HG02943 (cell line): ENCODE results near the gene PGD.
"Not testable (repeated sequence)": the region's sequence is repeated elsewhere in the genome, so short reads cannot be mapped to it uniquely, and the experiment has no call there.

Source experiments
- ATAC-seq: cut with Tn5 transposase; IDR thresholded peaks from one replicate; pipeline ENCODE4 v1.9.1; 2021; ENCODE audit warnings: mild to moderate bottlenecking, low read depth, moderate library complexity; ENCODE audit not compliant: unreplicated experiment

The PGD gene

GRCh38 chr1:10432910-10433700 lies 34.2 kb downstream of the PGD start:
- ATAC-seq: no peak

- no peak for ATAC-seq
Measured at GRCh38 chr1:10433790-10434189, 34.9 kb downstream of the PGD start.

GRCh38 chr1:10434590-10434989 lies 35.7 kb downstream of the PGD start:
- no peak for ATAC-seq

GRCh38 chr1:10437052-10437451 lies 38.2 kb downstream of the PGD start:
- ATAC-seq: no peak

GRCh38 chr1:10438677-10439163 lies 39.9 kb downstream of the PGD start:
- ATAC-seq: no peak

GRCh38 chr1:10440305-10440704 lies 41.4 kb downstream of the PGD start:
- no peak for ATAC-seq

GRCh38 chr1:10440794-10441193 lies 41.9 kb downstream of the PGD start:
- no peak for ATAC-seq

GRCh38 chr1:10444248-10444647 lies 45.4 kb downstream of the PGD start:
- no peak for ATAC-seq

GRCh38 chr1:10444795-10445397 lies 46.0 kb downstream of the PGD start:
- no peak for ATAC-seq

- ATAC-seq: no peak
Measured at GRCh38 chr1:10446790-10447422, 48.0 kb downstream of the PGD start.

GRCh38 chr1:10449751-10450150 lies 50.9 kb downstream of the PGD start, which contains the start of gene CORT:
TSS of gene CORT (plus strand) at chr1:10450031. CDS start at chr1:10450224, 193 bp downstream.
- no peak for ATAC-seq

- no peak for ATAC-seq
Measured at GRCh38 chr1:10450156-10450814, 51.4 kb downstream of the PGD start.

- ATAC-seq: no peak
Measured at GRCh38 chr1:10450836-10451235, 52.0 kb downstream of the PGD start.

GRCh38 chr1:10451287-10451686 lies 52.4 kb downstream of the PGD start:
- no peak for ATAC-seq

- no peak for ATAC-seq
Measured at GRCh38 chr1:10456048-10456447, 57.2 kb downstream of the PGD start.

- no peak for ATAC-seq
Measured at GRCh38 chr1:10456661-10457060, 57.8 kb downstream of the PGD start.

GRCh38 chr1:10457462-10457861 lies 58.6 kb downstream of the PGD start:
- ATAC-seq: not testable (repeated sequence)

- ATAC-seq: no peak
Measured at GRCh38 chr1:10457875-10458274, 59.0 kb downstream of the PGD start.

GRCh38 chr1:10459184-10459583 lies 60.3 kb downstream of the PGD start:
- ATAC-seq: no peak

- no peak for ATAC-seq
Measured at GRCh38 chr1:10467078-10467477, 68.2 kb downstream of the PGD start.

- no peak for ATAC-seq
Measured at GRCh38 chr1:10470043-10470442, 71.2 kb downstream of the PGD start.
